Measurements from ENCODE around the gene ZNF536. TPM values are rescaled to one million over a fixed set of nuclear protein-coding genes. Genes with fewer than 3 reads are reported as not detected.

The ZNF536 gene
- total RNA-seq, 2 donors from 2014 or later: 0.41 to 1.5 TPM

GRCh38 chr19:30361107-30361447 lies 11.1 kb upstream of the ZNF536 start:
- H3K4me1 ChIP-seq (ENCODE audit: control insufficient read depth in 1 of 2, low read depth in 2 of 2): no peaks in the 10 kb centered on the region
- H3K9me3 ChIP-seq: no peaks in the 10 kb centered on the region
- no peak for TF ChIP-seq CTCF (IDR thresholded peaks at IDR 0.05)
- DNase-seq (ENCODE audit: low spot score) (no peak), ATAC-seq (ENCODE audit: insufficient number of reproducible peaks, low FRiP score, low read depth) (no peak)
- no peaks in the 10 kb centered on the region for H3K36me3 ChIP-seq
- H3K27ac ChIP-seq: no peak overlapping the region
- no peaks in the 10 kb centered on the region for H3K27me3 ChIP-seq (replicated peaks; ENCODE audit: insufficient read depth)
- no peak overlapping the region for H3K4me3 ChIP-seq

- DNase-seq (ENCODE audit: low spot score): no peak
- no peaks in the 10 kb centered on the region for H3K4me1 ChIP-seq (ENCODE audit: control insufficient read depth in 1 of 2, low read depth in 2 of 2)
Measured at GRCh38 chr19:30361721-30362120, 10.5 kb upstream of the ZNF536 start.

GRCh38 chr19:30362156-30362754 lies 9.9 kb upstream of the ZNF536 start:
- no peak for TF ChIP-seq CTCF (IDR thresholded peaks at IDR 0.05)
- Histone ChIP-seq H3K27ac (no peak overlapping the region), H3K9me3 (no peaks in the 10 kb centered on the region), H3K4me1 (ENCODE audit: control insufficient read depth in 1 of 2, low read depth in 2 of 2) (no peaks in the 10 kb centered on the region), H3K27me3 (replicated peaks; ENCODE audit: insufficient read depth) (no peaks in the 10 kb centered on the region), H3K4me3 (no peak overlapping the region), H3K36me3 (no peaks in the 10 kb centered on the region)
- DNase-seq (ENCODE audit: low spot score) (no peak), ATAC-seq (ENCODE audit: insufficient number of reproducible peaks, low FRiP score, low read depth) (no peak)

More at GRCh38 chr19:30361721-30362120, 10.5 kb upstream of the ZNF536 start:
- H3K36me3 ChIP-seq: no peaks in the 10 kb centered on the region
- H3K27me3 ChIP-seq (replicated peaks; ENCODE audit: insufficient read depth): no peaks in the 10 kb centered on the region
- no peak for TF ChIP-seq CTCF (IDR thresholded peaks at IDR 0.05)
- H3K27ac ChIP-seq: no peak overlapping the region
- no peak overlapping the region for H3K4me3 ChIP-seq
- no peak for ATAC-seq (ENCODE audit: insufficient number of reproducible peaks, low FRiP score, low read depth)
- H3K9me3 ChIP-seq: no peaks in the 10 kb centered on the region

GRCh38 chr19:30363073-30363472 lies 9.1 kb upstream of the ZNF536 start:
- Histone ChIP-seq H3K27ac (no peak overlapping the region), H3K36me3 (no peaks in the 10 kb centered on the region), H3K4me3 (no peak overlapping the region), H3K4me1 (ENCODE audit: control insufficient read depth in 1 of 2, low read depth in 2 of 2) (no peaks in the 10 kb centered on the region), H3K27me3 (replicated peaks; ENCODE audit: insufficient read depth) (no peaks in the 10 kb centered on the region), H3K9me3 (no peaks in the 10 kb centered on the region)
- TF ChIP-seq CTCF (IDR thresholded peaks at IDR 0.05): no peak
- ATAC-seq (ENCODE audit: insufficient number of reproducible peaks, low FRiP score, low read depth) (no peak), DNase-seq (ENCODE audit: low spot score) (no peak)

- Histone ChIP-seq H3K36me3 (no peaks in the 10 kb centered on the region), H3K27me3 (replicated peaks; ENCODE audit: insufficient read depth) (no peaks in the 10 kb centered on the region), H3K27ac (no peak overlapping the region), H3K9me3 (no peaks in the 10 kb centered on the region), H3K4me1 (ENCODE audit: control insufficient read depth in 1 of 2, low read depth in 2 of 2) (no peaks in the 10 kb centered on the region), H3K4me3 (no peak overlapping the region)
- TF ChIP-seq CTCF (IDR thresholded peaks at IDR 0.05): no peak
- ATAC-seq (ENCODE audit: insufficient number of reproducible peaks, low FRiP score, low read depth): no peak
- no peak for DNase-seq (ENCODE audit: low spot score)
Measured at GRCh38 chr19:30364866-30365800, 7.1 kb upstream of the ZNF536 start.

Measured in thoracic aorta (tissue), 2 donors.